Panc1 (cell line): ENCODE results near the gene POLDIP3. TPM values are rescaled to one million over a fixed set of nuclear protein-coding genes. Genes with fewer than 3 reads are reported as not detected.
"Not testable (repeated sequence)": the region's sequence is repeated elsewhere in the genome, so short reads cannot be mapped to it uniquely, and the experiment has no call there.

Experiments used
- ATAC-seq: fragments of 200-7000 bp; cut with Tn5 transposase; 2 replicates; pipeline ENCODE4 v1.9.1; 2020; ENCODE audit warnings: mild to moderate bottlenecking, moderate library complexity
- BruUV-seq: library from RNA; stranded (reverse); fragments of 400-500 nt; replicated peaks from 2 replicates; lab custom pipeline; 2021; lab: Mats Ljungman, UMichigan
- CTCF ChIA-PET: fragments of 300-600 bp; sonication (Branson Sonifier 250); formaldehyde crosslinking; loops from one replicate; lab custom pipeline; 2022; ENCODE audit warnings: antibody characterized with exemption; lab: Charles Lee
- POLR2A ChIA-PET: fragments of 300-600 bp; sonication (Branson Sonifier 250); formaldehyde crosslinking; loops from one replicate; lab custom pipeline; 2022; ENCODE audit warnings: antibody characterized with exemption; lab: Charles Lee
- DNase-seq: peaks from one replicate; pipeline ENCODE4 v3.0.0-alpha.2; 2010; ENCODE audit warnings: low read depth, low spot score
- H3K27ac ChIP-seq: 2 replicates; pipeline ENCODE4 v1.5.1; 2011; ENCODE audit warnings: mild to moderate bottlenecking, low read length, inconsistent platforms
- H3K27me3 ChIP-seq: fragments of 200-500 bp; sonication (Bioruptor generic); 2 replicates; pipeline ENCODE4 v1.6.0; 2014; ENCODE audit warnings: low read length, inconsistent platforms; ENCODE audit not compliant: control insufficient read depth, insufficient read depth
- H3K36me3 ChIP-seq: fragments of 200-500 bp; sonication (Bioruptor generic); 2 replicates; pipeline ENCODE4 v1.5.1; 2014; ENCODE audit warnings: inconsistent platforms, mild to moderate bottlenecking, low read length, moderate library complexity; ENCODE audit not compliant: control insufficient read depth, insufficient read depth
- H3K4me1 ChIP-seq: 2 replicates; pipeline ENCODE4 v1.5.1; 2011; ENCODE audit warnings: inconsistent platforms, mild to moderate bottlenecking, low read length, moderate library complexity; ENCODE audit not compliant: control insufficient read depth, insufficient read depth
- H3K4me3 ChIP-seq, 2 experiments: 2 replicates each; pipeline ENCODE4 v1.5.1; 2011 to 2012; ENCODE audit warnings: low read depth in 2 of 2, low read length in 2 of 2, mild to moderate bottlenecking in 2 of 2, inconsistent platforms in 1 of 2, moderate library complexity in 1 of 2
- H3K9me3 ChIP-seq: fragments of 200-500 bp; sonication (Bioruptor generic); 2 replicates; pipeline ENCODE4 v1.5.1; 2014; ENCODE audit warnings: low read depth, mild to moderate bottlenecking, inconsistent platforms, low read length, moderate library complexity; ENCODE audit not compliant: control insufficient read depth, insufficient read depth
- POLR2AphosphoS5 ChIP-seq: IDR thresholded peaks from 2 replicates; pipeline ENCODE4 v1.6.1; 2012; ENCODE audit warnings: mild to moderate bottlenecking, low read depth, low read length, moderate library complexity
- SIN3A ChIP-seq: IDR thresholded peaks from 2 replicates; pipeline ENCODE4 v1.6.1; 2012; ENCODE audit warnings: low read depth, mild to moderate bottlenecking, low read length, moderate library complexity, borderline replicate concordance; ENCODE audit not compliant: insufficient read depth
- TCF7L2 ChIP-seq: IDR thresholded peaks from 2 replicates; pipeline ENCODE4 v1.6.1; 2011; ENCODE audit warnings: mild to moderate bottlenecking, low read depth, low read length, inconsistent platforms
- in situ Hi-C: cut with HindIII; loops from 2 replicates; pipeline ENCODE4 v1.10.0; 2016; ENCODE audit warnings: low sequenced_read_pairs, low pct_unique_long_range_greater_than_20kb
- intact Hi-C: fragments of 100-400 bp; cut with micrococcal nuclease; formaldehyde crosslinking; loops from one replicate; pipeline ENCODE4 v1.10.0; 2022; ENCODE audit not compliant: unreplicated experiment
- total RNA-seq: library from RNA; stranded (reverse); gene quantifications from one replicate; pipeline ENCODE4 v1.2.1, GENCODE V29; 2021; ENCODE audit not compliant: unreplicated experiment
- TF ChIP-seq, protein P1 (sequence below), 2 experiments: IDR thresholded peaks; 2 replicates each; pipeline ENCODE4 v1.6.1; 2011 to 2012; ENCODE audit warnings: low read depth in 2 of 2, control low read depth in 1 of 2, low read length in 1 of 2, mild to moderate bottlenecking in 1 of 2, moderate library complexity in 1 of 2; ENCODE audit not compliant: insufficient read depth in 1 of 2
- TF ChIP-seq, protein P2 (sequence below): fragments of 450-650 bp; IDR thresholded peaks from 2 replicates; pipeline ENCODE4 v1.5.1; 2017; ENCODE audit warnings: mild to moderate bottlenecking

Gene POLDIP3
- total RNA-seq, 1 experiment from 2014 or later = 46.6 TPM

DNA sequence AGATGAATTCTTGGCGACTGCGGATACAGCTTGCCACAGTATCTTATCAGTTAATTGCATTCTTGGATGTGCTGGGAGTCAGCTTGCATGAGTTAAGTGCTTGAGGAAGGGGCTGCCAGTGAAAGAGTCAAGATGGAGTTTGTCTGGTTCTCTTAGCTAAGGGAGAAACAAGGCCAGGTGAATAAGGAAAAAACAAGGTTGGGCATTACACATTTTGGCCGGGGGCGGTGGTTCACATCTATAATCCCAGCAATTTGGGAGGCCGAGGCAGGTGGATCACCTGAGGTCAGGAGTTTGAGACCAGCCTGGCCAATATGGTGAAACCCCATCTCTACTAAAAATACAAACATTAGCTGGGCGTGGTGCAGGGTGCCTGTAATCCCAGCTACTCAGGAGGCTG is 66.6 kb downstream of the POLDIP3 start:
- BruUV-seq, ATAC-seq, DNase-seq, H3K27ac ChIP-seq, H3K9me3 ChIP-seq, H3K36me3 ChIP-seq, CTCF ChIA-PET, H3K27me3 ChIP-seq, intact Hi-C loops, POLR2A ChIA-PET, H3K4me1 ChIP-seq, H3K4me3 ChIP-seq, in situ Hi-C loops: not testable (repeated sequence)

DNA sequence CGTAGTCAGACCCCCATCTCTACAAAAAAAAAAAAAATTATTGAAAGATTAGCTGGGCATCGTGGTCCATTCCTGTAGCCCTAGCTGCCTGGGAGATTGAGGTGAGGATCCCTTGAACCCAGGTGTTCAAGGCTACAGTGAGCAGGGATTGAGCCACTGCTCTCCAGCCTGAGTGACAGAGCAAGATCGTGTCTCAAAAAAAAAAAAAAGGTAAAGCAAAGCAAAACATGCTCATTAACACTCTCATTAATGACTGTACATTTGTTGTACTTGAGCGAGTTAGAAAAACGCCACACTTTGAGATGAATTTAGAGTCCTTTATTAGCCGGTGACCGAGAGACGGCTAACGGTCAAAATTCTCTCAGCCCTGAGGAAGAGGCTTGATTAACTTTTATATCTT is 67.1 kb downstream of the POLDIP3 start:
- POLR2A ChIA-PET = no interaction called here
- in situ Hi-C loops (no loop called here), intact Hi-C loops (no loop called here)
- DNase-seq (no peak), ATAC-seq (no peak)
- no peaks in the 10 kb centered on the region for H3K27me3 ChIP-seq
- TF ChIP-seq SIN3A (no peak), TCF7L2 (no peak), POLR2AphosphoS5 (no peak)
- TF ChIP-seq, protein P1, sequence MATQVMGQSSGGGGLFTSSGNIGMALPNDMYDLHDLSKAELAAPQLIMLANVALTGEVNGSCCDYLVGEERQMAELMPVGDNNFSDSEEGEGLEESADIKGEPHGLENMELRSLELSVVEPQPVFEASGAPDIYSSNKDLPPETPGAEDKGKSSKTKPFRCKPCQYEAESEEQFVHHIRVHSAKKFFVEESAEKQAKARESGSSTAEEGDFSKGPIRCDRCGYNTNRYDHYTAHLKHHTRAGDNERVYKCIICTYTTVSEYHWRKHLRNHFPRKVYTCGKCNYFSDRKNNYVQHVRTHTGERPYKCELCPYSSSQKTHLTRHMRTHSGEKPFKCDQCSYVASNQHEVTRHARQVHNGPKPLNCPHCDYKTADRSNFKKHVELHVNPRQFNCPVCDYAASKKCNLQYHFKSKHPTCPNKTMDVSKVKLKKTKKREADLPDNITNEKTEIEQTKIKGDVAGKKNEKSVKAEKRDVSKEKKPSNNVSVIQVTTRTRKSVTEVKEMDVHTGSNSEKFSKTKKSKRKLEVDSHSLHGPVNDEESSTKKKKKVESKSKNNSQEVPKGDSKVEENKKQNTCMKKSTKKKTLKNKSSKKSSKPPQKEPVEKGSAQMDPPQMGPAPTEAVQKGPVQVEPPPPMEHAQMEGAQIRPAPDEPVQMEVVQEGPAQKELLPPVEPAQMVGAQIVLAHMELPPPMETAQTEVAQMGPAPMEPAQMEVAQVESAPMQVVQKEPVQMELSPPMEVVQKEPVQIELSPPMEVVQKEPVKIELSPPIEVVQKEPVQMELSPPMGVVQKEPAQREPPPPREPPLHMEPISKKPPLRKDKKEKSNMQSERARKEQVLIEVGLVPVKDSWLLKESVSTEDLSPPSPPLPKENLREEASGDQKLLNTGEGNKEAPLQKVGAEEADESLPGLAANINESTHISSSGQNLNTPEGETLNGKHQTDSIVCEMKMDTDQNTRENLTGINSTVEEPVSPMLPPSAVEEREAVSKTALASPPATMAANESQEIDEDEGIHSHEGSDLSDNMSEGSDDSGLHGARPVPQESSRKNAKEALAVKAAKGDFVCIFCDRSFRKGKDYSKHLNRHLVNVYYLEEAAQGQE (IDR thresholded peaks at IDR 0.05; ENCODE audit: insufficient read depth in 1 of 2, low read depth in 2 of 2, low read length in 1 of 2) = no peak
- TF ChIP-seq, protein P2, sequence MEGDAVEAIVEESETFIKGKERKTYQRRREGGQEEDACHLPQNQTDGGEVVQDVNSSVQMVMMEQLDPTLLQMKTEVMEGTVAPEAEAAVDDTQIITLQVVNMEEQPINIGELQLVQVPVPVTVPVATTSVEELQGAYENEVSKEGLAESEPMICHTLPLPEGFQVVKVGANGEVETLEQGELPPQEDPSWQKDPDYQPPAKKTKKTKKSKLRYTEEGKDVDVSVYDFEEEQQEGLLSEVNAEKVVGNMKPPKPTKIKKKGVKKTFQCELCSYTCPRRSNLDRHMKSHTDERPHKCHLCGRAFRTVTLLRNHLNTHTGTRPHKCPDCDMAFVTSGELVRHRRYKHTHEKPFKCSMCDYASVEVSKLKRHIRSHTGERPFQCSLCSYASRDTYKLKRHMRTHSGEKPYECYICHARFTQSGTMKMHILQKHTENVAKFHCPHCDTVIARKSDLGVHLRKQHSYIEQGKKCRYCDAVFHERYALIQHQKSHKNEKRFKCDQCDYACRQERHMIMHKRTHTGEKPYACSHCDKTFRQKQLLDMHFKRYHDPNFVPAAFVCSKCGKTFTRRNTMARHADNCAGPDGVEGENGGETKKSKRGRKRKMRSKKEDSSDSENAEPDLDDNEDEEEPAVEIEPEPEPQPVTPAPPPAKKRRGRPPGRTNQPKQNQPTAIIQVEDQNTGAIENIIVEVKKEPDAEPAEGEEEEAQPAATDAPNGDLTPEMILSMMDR = no peak
- H3K36me3 ChIP-seq = no peaks in the 10 kb centered on the region
- CTCF ChIA-PET = no interaction called here
- no peaks in the 10 kb centered on the region for H3K4me1 ChIP-seq
- no peak overlapping the region for H3K4me3 ChIP-seq
- H3K9me3 ChIP-seq = no peaks in the 10 kb centered on the region
- no peak overlapping the region for H3K27ac ChIP-seq
- no TSS peak for BruUV-seq

DNA sequence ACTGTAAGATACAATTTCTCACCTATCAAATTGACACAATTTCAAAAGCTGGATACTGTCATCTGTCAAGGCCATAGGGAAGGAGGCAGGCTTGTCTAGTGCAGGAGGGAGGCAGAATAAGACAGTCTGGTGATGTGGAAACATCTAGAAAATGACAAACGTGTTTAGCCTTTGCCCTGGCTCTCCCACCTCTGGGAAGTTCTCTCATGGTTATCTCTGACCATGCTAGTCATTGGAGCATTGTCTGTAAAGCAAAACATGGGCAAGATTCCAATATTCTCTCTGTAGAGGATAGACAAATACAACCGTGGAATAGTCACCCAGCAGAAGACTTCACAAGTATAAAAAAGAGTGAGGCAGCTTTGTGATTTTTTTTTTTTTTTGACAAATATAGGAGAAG is 70.0 kb downstream of the POLDIP3 start:
- no peaks in the 10 kb centered on the region for H3K4me1 ChIP-seq
- POLR2A ChIA-PET = no interaction called here
- intact Hi-C loops (no loop called here), in situ Hi-C loops (no loop called here)
- no peaks in the 10 kb centered on the region for H3K27me3 ChIP-seq
- TF ChIP-seq, protein P1 (IDR thresholded peaks at IDR 0.05; ENCODE audit: insufficient read depth in 1 of 2, low read depth in 2 of 2, low read length in 1 of 2) = no peak
- TF ChIP-seq SIN3A (no peak), TCF7L2 (no peak), POLR2AphosphoS5 (no peak)
- TF ChIP-seq, protein P2 = no peak
- BruUV-seq = no TSS peak
- ATAC-seq = no peak
- no peak overlapping the region for H3K27ac ChIP-seq
- no peak for DNase-seq
- no peaks in the 10 kb centered on the region for H3K36me3 ChIP-seq
- CTCF ChIA-PET = no interaction called here
- no peak overlapping the region for H3K4me3 ChIP-seq
- H3K9me3 ChIP-seq = no peaks in the 10 kb centered on the region
